Central memory CD8-positive, alpha-beta T cell (primary cell): ENCODE data around the gene PIBF1.
A peak's percentile ranks its signal among the peaks of the same experiment; 100 is the strongest.
"Not testable (repeated sequence)": the region's sequence is repeated elsewhere in the genome, so short reads cannot be mapped to it uniquely, and the experiment has no call there.

Experiments
- ATAC-seq: fragments of 150-1000 bp; cut with Tn5 transposase; replicated peaks from 2 replicates; pipeline ENCODE4 v1.10.0; 2022; ENCODE audit warnings: mild to moderate bottlenecking, moderate FRiP score, moderate number of reproducible peaks; ENCODE audit not compliant: poor library complexity, severe bottlenecking; ENCODE audit errors: extremely low read depth
- DNase-seq, 2 donors: peaks; one replicate each; pipeline ENCODE4 v3.0.0; 2021; ENCODE audit warnings: low spot score in 2 of 2
- H3K27ac Mint-ChIP-seq: one replicate; pipeline ENCODE4 v1.8.0; 2022; ENCODE audit warnings: low read depth, mild to moderate bottlenecking, moderate library complexity, mixed read lengths
- H3K27me3 Mint-ChIP-seq: one replicate; pipeline ENCODE4 v1.8.0; 2022; ENCODE audit warnings: mixed read lengths
- H3K36me3 Mint-ChIP-seq: one replicate; pipeline ENCODE4 v1.8.0; 2022; ENCODE audit warnings: mild to moderate bottlenecking, moderate library complexity, mixed read lengths; ENCODE audit not compliant: insufficient read depth
- H3K4me1 Mint-ChIP-seq: one replicate; pipeline ENCODE4 v1.8.0; 2022; ENCODE audit warnings: mixed read lengths
- H3K4me3 Mint-ChIP-seq: one replicate; pipeline ENCODE4 v1.8.0; 2022; ENCODE audit warnings: mild to moderate bottlenecking, moderate library complexity, mixed read lengths
- H3K9me3 Mint-ChIP-seq: one replicate; pipeline ENCODE4 v1.8.0; 2022; ENCODE audit warnings: mixed read lengths

PIBF1 gene

GRCh38 chr13:72781451-72782439 is at the start of gene PIBF1, which contains the start of gene DIS3:
PIBF1 (plus strand) TSS chr13:72782133; CDS start chr13:72783470, 1,337 bp downstream.
DIS3 (minus strand) TSS chr13:72781900; CDS start chr13:72781832, 68 bp downstream.
- peaks cover 68% of the 10 kb centered on the region for H3K4me1 Mint-ChIP-seq

GRCh38 chr13:72737033-72737432 is 44.9 kb upstream of the PIBF1 start:
- ATAC-seq (no peak), DNase-seq (no peak)
- H3K27me3 Mint-ChIP-seq: no peaks in the 10 kb centered on the region
- peaks cover 22% of the 10 kb centered on the region for H3K36me3 Mint-ChIP-seq
- H3K4me1 Mint-ChIP-seq: peaks cover 11% of the 10 kb centered on the region
- no peak overlapping the region for H3K27ac Mint-ChIP-seq
- no peaks in the 10 kb centered on the region for H3K9me3 Mint-ChIP-seq
- H3K4me3 Mint-ChIP-seq: no peak overlapping the region

More at GRCh38 chr13:72781451-72782439, at the start of gene PIBF1, which contains the start of gene DIS3:
- Mint-ChIP-seq H3K36me3 (peaks cover 36% of the 10 kb centered on the region), H3K4me3 (peak within 1 kb of the TSS; percentile 100), H3K27me3 (no peaks in the 10 kb centered on the region), H3K27ac (peak within 1 kb of the TSS; percentile 98), H3K9me3 (no peaks in the 10 kb centered on the region)
- peak; percentile 86 to 93 for DNase-seq
- peak; percentile 96 for ATAC-seq

GRCh38 chr13:72740015-72740414 is 41.9 kb upstream of the PIBF1 start:
- DNase-seq: no peak

GRCh38 chr13:72745260-72745659 is 36.7 kb upstream of the PIBF1 start:
- H3K27me3 Mint-ChIP-seq: no peaks in the 10 kb centered on the region
- H3K9me3 Mint-ChIP-seq: no peaks in the 10 kb centered on the region
- peaks cover 18% of the 10 kb centered on the region for H3K36me3 Mint-ChIP-seq
- ATAC-seq (no peak), DNase-seq (no peak)
- H3K4me3 Mint-ChIP-seq: no peak overlapping the region
- peaks cover 31% of the 10 kb centered on the region for H3K4me1 Mint-ChIP-seq
- no peak overlapping the region for H3K27ac Mint-ChIP-seq

More at GRCh38 chr13:72740015-72740414, 41.9 kb upstream of the PIBF1 start:
- Mint-ChIP-seq H3K27ac (no peak overlapping the region), H3K4me3 (no peak overlapping the region), H3K4me1 (peaks cover 11% of the 10 kb centered on the region), H3K9me3 (no peaks in the 10 kb centered on the region), H3K36me3 (peaks cover 22% of the 10 kb centered on the region), H3K27me3 (no peaks in the 10 kb centered on the region)
- no peak for ATAC-seq

GRCh38 chr13:72751220-72751619 is 30.7 kb upstream of the PIBF1 start:
- peaks cover 44% of the 10 kb centered on the region for H3K4me1 Mint-ChIP-seq
- H3K27me3 Mint-ChIP-seq: no peaks in the 10 kb centered on the region
- DNase-seq: no peak
- peaks cover 9% of the 10 kb centered on the region for H3K9me3 Mint-ChIP-seq
- ATAC-seq: no peak
- H3K36me3 Mint-ChIP-seq: peaks cover 29% of the 10 kb centered on the region
- no peak overlapping the region for H3K4me3 Mint-ChIP-seq
- H3K27ac Mint-ChIP-seq: peak overlapping the region; percentile 11

- Mint-ChIP-seq H3K4me3 (no peak overlapping the region), H3K27me3 (no peaks in the 10 kb centered on the region), H3K9me3 (peaks cover 9% of the 10 kb centered on the region), H3K4me1 (peaks cover 31% of the 10 kb centered on the region), H3K36me3 (peaks cover 41% of the 10 kb centered on the region), H3K27ac (no peak overlapping the region)
- ATAC-seq (no peak), DNase-seq (no peak)
Measured at GRCh38 chr13:72754111-72754510, 27.8 kb upstream of the PIBF1 start.

- H3K4me1 Mint-ChIP-seq: no peaks in the 10 kb centered on the region
- no peak for ATAC-seq
- H3K36me3 Mint-ChIP-seq: peaks cover 57% of the 10 kb centered on the region
- no peak for DNase-seq
- no peak overlapping the region for H3K27ac Mint-ChIP-seq
- H3K27me3 Mint-ChIP-seq: no peaks in the 10 kb centered on the region
- no peak overlapping the region for H3K4me3 Mint-ChIP-seq
- H3K9me3 Mint-ChIP-seq: no peaks in the 10 kb centered on the region
Measured at GRCh38 chr13:72757792-72758535, 24.0 kb upstream of the PIBF1 start.

GRCh38 chr13:72760189-72760588 is 21.7 kb upstream of the PIBF1 start:
- H3K27me3 Mint-ChIP-seq: no peaks in the 10 kb centered on the region
- H3K4me3 Mint-ChIP-seq: no peak overlapping the region
- no peaks in the 10 kb centered on the region for H3K9me3 Mint-ChIP-seq
- DNase-seq: no peak
- H3K36me3 Mint-ChIP-seq: peaks cover 69% of the 10 kb centered on the region
- no peaks in the 10 kb centered on the region for H3K4me1 Mint-ChIP-seq
- no peak for ATAC-seq
- H3K27ac Mint-ChIP-seq: no peak overlapping the region

- Mint-ChIP-seq H3K4me3 (no peak overlapping the region), H3K27me3 (no peaks in the 10 kb centered on the region), H3K36me3 (peaks cover 73% of the 10 kb centered on the region), H3K9me3 (no peaks in the 10 kb centered on the region), H3K27ac (no peak overlapping the region), H3K4me1 (no peaks in the 10 kb centered on the region)
- no peak for ATAC-seq
- DNase-seq: no peak
Measured at GRCh38 chr13:72763411-72763810, 18.5 kb upstream of the PIBF1 start.

GRCh38 chr13:72774019-72774418 is 7.9 kb upstream of the PIBF1 start:
- Mint-ChIP-seq H3K4me1 (peaks cover 23% of the 10 kb centered on the region), H3K36me3 (peaks cover 72% of the 10 kb centered on the region), H3K4me3 (no peak overlapping the region), H3K27me3 (no peaks in the 10 kb centered on the region), H3K9me3 (no peaks in the 10 kb centered on the region), H3K27ac (no peak overlapping the region)
- DNase-seq (no peak), ATAC-seq (no peak)

GRCh38 chr13:72782717-72783116 is 784 bp downstream of the PIBF1 start:
- peaks cover 63% of the 10 kb centered on the region for H3K4me1 Mint-ChIP-seq
- H3K9me3 Mint-ChIP-seq: no peaks in the 10 kb centered on the region
- ATAC-seq (no peak), DNase-seq (no peak)
- peak overlapping the region; percentile 100 for H3K4me3 Mint-ChIP-seq
- H3K27me3 Mint-ChIP-seq: no peaks in the 10 kb centered on the region
- H3K27ac Mint-ChIP-seq: peak overlapping the region; percentile 98
- peaks cover 29% of the 10 kb centered on the region for H3K36me3 Mint-ChIP-seq

GRCh38 chr13:72784679-72785078 is 2.7 kb downstream of the PIBF1 start:
- H3K27ac Mint-ChIP-seq, H3K9me3 Mint-ChIP-seq, ATAC-seq, H3K27me3 Mint-ChIP-seq, DNase-seq: not testable (repeated sequence)
- H3K4me3 Mint-ChIP-seq: peak overlapping the region; percentile 38
- H3K4me1 Mint-ChIP-seq: peaks cover 55% of the 10 kb centered on the region
- H3K36me3 Mint-ChIP-seq: peaks cover 21% of the 10 kb centered on the region
